ENCODE data around the gene SHB. TPM values are rescaled to one million over a fixed set of nuclear protein-coding genes. Genes with fewer than 3 reads are reported as not detected.

The SHB gene
- total RNA-seq, 2 experiments from 2014 or later, result 1.1 to 1.2 TPM

- no peaks in the 10 kb centered on the region for H3K27me3 Mint-ChIP-seq
- CTCF ChIA-PET, result no interaction called here
Measured at GRCh38 chr9:38029915-38030638, 39.0 kb downstream of the SHB start.

DNA sequence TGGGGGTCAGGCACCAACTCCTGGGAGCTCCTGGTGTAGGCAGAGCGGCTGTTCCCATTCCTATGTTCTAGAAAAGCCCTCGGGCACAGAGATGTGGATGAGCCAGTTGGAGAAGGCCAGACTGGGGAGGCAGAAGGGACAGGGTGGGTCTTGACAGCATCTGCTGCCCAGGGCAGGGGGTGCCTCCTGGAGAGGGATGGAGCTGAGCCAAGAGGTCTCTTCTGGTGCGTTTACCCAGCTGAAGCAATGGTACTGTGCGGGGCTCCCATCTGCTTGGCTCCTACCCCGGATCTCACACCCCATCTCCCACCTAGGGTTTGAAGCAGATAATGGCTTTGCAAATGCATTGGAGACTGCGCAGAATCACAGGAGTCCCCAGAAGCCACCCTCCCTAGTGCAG is 41.3 kb downstream of the SHB start:
- no peak for TF ChIP-seq CTCF (IDR thresholded peaks at IDR 0.05)
- Mint-ChIP-seq H3K36me3 (ENCODE audit: low read depth) (no peaks in the 10 kb centered on the region), H3K27ac (no peak overlapping the region), H3K4me3 (no peak overlapping the region), H3K9me3 (no peaks in the 10 kb centered on the region), H3K4me1 (ENCODE audit: low read depth) (no peaks in the 10 kb centered on the region), H3K27me3 (no peaks in the 10 kb centered on the region)
- Histone ChIP-seq H3K36me3 (ENCODE audit: insufficient read depth, low read length) (no peaks in the 10 kb centered on the region), H3K4me3 (ENCODE audit: low read length) (no peak overlapping the region), H3K27ac (ENCODE audit: low read depth in 1 of 2, low read length in 2 of 2) (no peak overlapping the region), H3K27me3 (ENCODE audit: control insufficient read depth in 1 of 2, insufficient read depth in 2 of 2, low read length in 2 of 2) (no peaks in the 10 kb centered on the region), H3K9me3 (ENCODE audit: control insufficient read depth in 1 of 2, insufficient read depth in 1 of 2, low read length in 2 of 2) (no peaks in the 10 kb centered on the region), H3K4me1 (ENCODE audit: insufficient read depth, low read length) (no peaks in the 10 kb centered on the region)
- ATAC-seq (ENCODE audit: poor library complexity) (no peak), DNase-seq (no peak)
- intact Hi-C loops (cut with DNase I, micrococcal nuclease), result no loop called here
- ChIA-PET CTCF (no interaction called here), POLR2A (no interaction called here)

More at GRCh38 chr9:38029915-38030638, 39.0 kb downstream of the SHB start:
- no peaks in the 10 kb centered on the region for H3K4me1 Mint-ChIP-seq (ENCODE audit: low read depth)
- Histone ChIP-seq H3K27me3 (ENCODE audit: control insufficient read depth in 1 of 2, insufficient read depth in 2 of 2, low read length in 2 of 2) (no peaks in the 10 kb centered on the region), H3K9me3 (ENCODE audit: control insufficient read depth in 1 of 2, insufficient read depth in 1 of 2, low read length in 2 of 2) (no peaks in the 10 kb centered on the region), H3K4me1 (ENCODE audit: insufficient read depth, low read length) (no peaks in the 10 kb centered on the region), H3K27ac (ENCODE audit: low read depth in 1 of 2, low read length in 2 of 2) (no peak overlapping the region), H3K4me3 (ENCODE audit: low read length) (no peak overlapping the region), H3K36me3 (ENCODE audit: insufficient read depth, low read length) (no peaks in the 10 kb centered on the region)
- TF ChIP-seq CTCF (IDR thresholded peaks at IDR 0.05), result no peak
- H3K36me3 Mint-ChIP-seq (ENCODE audit: low read depth), result no peaks in the 10 kb centered on the region
- no peak overlapping the region for H3K4me3 Mint-ChIP-seq
- no peak overlapping the region for H3K27ac Mint-ChIP-seq
- DNase-seq (no peak), ATAC-seq (ENCODE audit: poor library complexity) (no peak)
- intact Hi-C loops (cut with DNase I, micrococcal nuclease), result no loop called here
- POLR2A ChIA-PET, result no interaction called here
- no peaks in the 10 kb centered on the region for H3K9me3 Mint-ChIP-seq

DNA sequence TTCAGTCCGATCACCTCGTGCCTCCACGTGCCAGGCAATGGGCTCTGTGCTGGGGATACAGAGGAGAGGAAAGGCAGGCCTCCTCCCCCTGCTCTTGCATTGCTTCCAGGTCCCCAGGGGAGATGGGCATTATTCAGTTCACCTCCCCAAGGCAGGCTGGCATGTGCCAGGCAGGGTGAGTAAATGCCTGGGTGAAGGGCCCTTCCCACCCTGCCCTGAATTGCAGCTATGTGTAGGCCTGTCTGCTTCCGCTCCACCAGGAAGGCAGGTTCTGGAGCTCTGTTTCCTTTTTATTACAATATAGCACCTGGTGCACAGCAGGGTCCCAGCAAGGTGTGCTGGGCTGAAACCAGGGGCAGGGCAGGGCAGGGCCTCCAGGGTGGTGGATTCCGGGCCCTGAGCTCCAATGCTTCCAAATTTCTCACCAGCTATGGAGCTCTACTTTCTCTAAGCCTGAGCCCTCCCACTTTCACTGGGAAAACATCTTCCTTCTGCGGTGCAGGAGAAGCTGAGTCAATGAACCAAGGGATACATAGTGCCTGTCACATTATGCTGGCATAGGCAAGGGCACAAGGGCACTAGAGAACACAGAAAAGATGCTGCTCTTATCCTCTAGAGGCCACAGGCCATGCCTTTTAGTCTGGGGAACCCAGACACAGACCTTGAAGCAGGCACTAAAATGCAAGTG is 42.0 kb downstream of the SHB start:
- Mint-ChIP-seq H3K27ac (no peak overlapping the region), H3K36me3 (ENCODE audit: low read depth) (no peaks in the 10 kb centered on the region), H3K27me3 (no peaks in the 10 kb centered on the region), H3K4me3 (no peak overlapping the region), H3K9me3 (no peaks in the 10 kb centered on the region), H3K4me1 (ENCODE audit: low read depth) (no peaks in the 10 kb centered on the region)
- ChIA-PET CTCF (no interaction called here), POLR2A (no interaction called here)
- no peak overlapping the region for H3K4me3 ChIP-seq (ENCODE audit: low read length)
- no peak overlapping the region for H3K27ac ChIP-seq (ENCODE audit: low read depth in 1 of 2, low read length in 2 of 2)
- intact Hi-C loops (cut with DNase I, micrococcal nuclease), result no loop called here
- H3K9me3 ChIP-seq (ENCODE audit: control insufficient read depth in 1 of 2, insufficient read depth in 1 of 2, low read length in 2 of 2), result no peaks in the 10 kb centered on the region
- DNase-seq, result no peak
- no peak for ATAC-seq (ENCODE audit: poor library complexity)
- no peaks in the 10 kb centered on the region for H3K36me3 ChIP-seq (ENCODE audit: insufficient read depth, low read length)
- no peak for TF ChIP-seq CTCF (IDR thresholded peaks at IDR 0.05)
- H3K4me1 ChIP-seq (ENCODE audit: insufficient read depth, low read length), result no peaks in the 10 kb centered on the region
- no peaks in the 10 kb centered on the region for H3K27me3 ChIP-seq (ENCODE audit: control insufficient read depth in 1 of 2, insufficient read depth in 2 of 2, low read length in 2 of 2)
